H4 (cell line): ENCODE data around the gene FAR2. TPM values are rescaled to one million over a fixed set of nuclear protein-coding genes. Genes with fewer than 3 reads are reported as not detected.
"Not testable (repeated sequence)": the region's sequence is repeated elsewhere in the genome, so short reads cannot be mapped to it uniquely, and the experiment has no call there.

Experiments
- DNase-seq: peaks from one replicate; pipeline ENCODE4 v3.0.0-alpha.2; 2015; ENCODE audit warnings: low spot score
- total RNA-seq: library from RNA; depleted of rRNA; stranded (reverse); fragments of >200 nt; shearing (Covaris generic); gene quantifications from 2 replicates; pipeline ENCODE4 v1.2.3, GENCODE V29; 2014

FAR2 gene
- total RNA-seq, 1 experiment from 2014 or later, result 3.2 TPM

- no peak for DNase-seq
Observed at GRCh38 chr12:29152981-29153630, 4.0 kb downstream of the FAR2 start.

- DNase-seq, result no peak
Observed at GRCh38 chr12:29155079-29155478, 6.0 kb downstream of the FAR2 start.

- DNase-seq, result no peak
Observed at GRCh38 chr12:29157486-29157946, 8.4 kb downstream of the FAR2 start.

- DNase-seq, result no peak
Observed at GRCh38 chr12:29158115-29158763, 9.2 kb downstream of the FAR2 start.

- DNase-seq, result no peak
Observed at GRCh38 chr12:29159661-29160060, 10.6 kb downstream of the FAR2 start.

- no peak for DNase-seq
Observed at GRCh38 chr12:29160230-29160629, 11.2 kb downstream of the FAR2 start.

GRCh38 chr12:29163146-29163545, 14.1 kb downstream of the FAR2 start:
- DNase-seq, result no peak

GRCh38 chr12:29164477-29165393, 15.7 kb downstream of the FAR2 start:
- peak; percentile 68 for DNase-seq

- no peak for DNase-seq
Observed at GRCh38 chr12:29167445-29167844, 18.4 kb downstream of the FAR2 start.

GRCh38 chr12:29167988-29168387, 18.9 kb downstream of the FAR2 start:
- no peak for DNase-seq

GRCh38 chr12:29169978-29170377, 20.9 kb downstream of the FAR2 start:
- DNase-seq, result not testable (repeated sequence)

GRCh38 chr12:29170478-29171084, 21.5 kb downstream of the FAR2 start:
- not testable (repeated sequence) for DNase-seq

- no peak for DNase-seq
Observed at GRCh38 chr12:29171421-29172258, 22.6 kb downstream of the FAR2 start.

GRCh38 chr12:29176941-29177340, 27.9 kb downstream of the FAR2 start:
- no peak for DNase-seq

GRCh38 chr12:29182247-29182646, 33.2 kb downstream of the FAR2 start:
- DNase-seq, result not testable (repeated sequence)

- no peak for DNase-seq
Observed at GRCh38 chr12:29187756-29188155, 38.7 kb downstream of the FAR2 start.

- DNase-seq, result no peak
Observed at GRCh38 chr12:29191267-29191850, 42.3 kb downstream of the FAR2 start.

GRCh38 chr12:29198901-29199300, 49.8 kb downstream of the FAR2 start:
- DNase-seq, result no peak

GRCh38 chr12:29200586-29200985, 51.5 kb downstream of the FAR2 start:
- DNase-seq, result no peak

GRCh38 chr12:29201296-29201695, 52.2 kb downstream of the FAR2 start:
- DNase-seq, result no peak

- DNase-seq, result no peak
Observed at GRCh38 chr12:29201746-29202145, 52.7 kb downstream of the FAR2 start.
